Loucy (cell line): Measurements from ENCODE around the gene BTD.

Experiments used
- H2AFZ ChIP-seq: fragments of 200-600 bp; sonication (generic); 2 replicates; pipeline ENCODE4 v1.6.0; 2016; ENCODE audit warnings: antibody characterized with exemption, mild to moderate bottlenecking, low read length, moderate library complexity
- H3F3A ChIP-seq: fragments of 200-600 bp; 2 replicates; pipeline ENCODE4 v1.6.0; 2016; ENCODE audit warnings: antibody characterized with exemption, low read depth, mild to moderate bottlenecking
- H3K27me3 ChIP-seq: fragments of 200-600 bp; sonication (generic); 2 replicates; pipeline ENCODE4 v1.6.1; 2014; ENCODE audit warnings: low read length, mild to moderate bottlenecking; ENCODE audit not compliant: insufficient read depth, poor library complexity, severe bottlenecking
- H3K36me3 ChIP-seq: fragments of 200-600 bp; sonication (generic); 2 replicates; pipeline ENCODE4 v1.6.1; 2016; ENCODE audit warnings: low read length; ENCODE audit not compliant: insufficient read depth
- H3K4me1 ChIP-seq: fragments of 200-600 bp; sonication (generic); 2 replicates; pipeline ENCODE4 v1.5.1; 2014; ENCODE audit warnings: low read length, mild to moderate bottlenecking; ENCODE audit not compliant: insufficient read depth, poor library complexity, severe bottlenecking
- H3K4me2 ChIP-seq: fragments of 200-600 bp; sonication (generic); 2 replicates; pipeline ENCODE4 v1.6.0; 2014; ENCODE audit warnings: antibody characterized with exemption, low read length, low read depth, mild to moderate bottlenecking; ENCODE audit not compliant: poor library complexity, severe bottlenecking
- H3K4me3 ChIP-seq: fragments of 200-600 bp; sonication (generic); 2 replicates; pipeline ENCODE4 v1.5.1; 2014; ENCODE audit warnings: low read length, mild to moderate bottlenecking, mixed read lengths; ENCODE audit not compliant: poor library complexity, severe bottlenecking
- H3K79me2 ChIP-seq: fragments of 200-600 bp; sonication (generic); 2 replicates; pipeline ENCODE4 v1.6.1; 2014; ENCODE audit warnings: low read length; ENCODE audit not compliant: insufficient read depth
- H3K9ac ChIP-seq: fragments of 200-600 bp; sonication (generic); 2 replicates; pipeline ENCODE4 v1.6.0; 2014; ENCODE audit warnings: mild to moderate bottlenecking, low read depth, low read length, moderate library complexity; ENCODE audit not compliant: poor library complexity, severe bottlenecking
- H3K9me2 ChIP-seq: fragments of 200-600 bp; sonication (generic); replicated peaks from 2 replicates; pipeline ENCODE4 v1.6.1; 2016; ENCODE audit warnings: low read depth, low read length, mixed read lengths
- H3K9me3 ChIP-seq: fragments of 200-600 bp; sonication (generic); 2 replicates; pipeline ENCODE4 v1.6.1; 2014; ENCODE audit warnings: mild to moderate bottlenecking, antibody characterized with exemption, low read length, low read depth; ENCODE audit not compliant: insufficient read depth
- H4K20me1 ChIP-seq: fragments of 200-600 bp; sonication (generic); 2 replicates; pipeline ENCODE4 v1.6.0; 2014; ENCODE audit warnings: antibody characterized with exemption, low read length, mild to moderate bottlenecking; ENCODE audit not compliant: insufficient read depth, poor library complexity, severe bottlenecking
- CTCF ChIP-seq: fragments of 200-600 bp; sonication (generic); conservative IDR thresholded peaks from 2 replicates; pipeline ENCODE4 v1.5.1; 2014; ENCODE audit warnings: mild to moderate bottlenecking, antibody characterized with exemption, low read length
- EZH2phosphoT487 ChIP-seq: fragments of 200-600 bp; IDR thresholded peaks from 2 replicates; pipeline ENCODE4 v1.6.1; 2018; ENCODE audit warnings: antibody characterized with exemption, mild to moderate bottlenecking, moderate library complexity, borderline replicate concordance

BTD gene

DNA sequence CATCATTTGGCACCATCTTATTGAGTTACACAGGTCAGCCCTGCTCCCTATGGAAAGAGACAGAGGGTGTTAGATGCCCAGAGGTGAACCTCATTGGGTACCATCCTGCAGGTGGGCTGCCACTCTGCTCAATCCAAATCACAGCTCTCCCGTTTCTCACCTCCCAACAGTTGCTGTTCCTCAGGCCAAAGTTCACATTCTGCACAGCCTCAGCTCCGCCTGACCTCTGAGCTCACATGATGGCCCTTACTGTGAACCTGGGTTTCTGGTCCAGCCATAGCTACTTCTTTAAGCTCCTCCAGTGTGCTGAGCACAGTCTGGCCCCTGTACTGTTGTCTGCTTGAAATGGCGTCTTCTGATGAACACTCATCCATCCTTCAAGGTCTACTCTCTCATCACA, 47.8 kb downstream of the BTD start:
- H3K27me3 ChIP-seq: peaks cover 49% of the 10 kb centered on the region
- H3K79me2 ChIP-seq: no peaks in the 10 kb centered on the region
- no peak for TF ChIP-seq EZH2phosphoT487
- TF ChIP-seq CTCF: no peak
- peaks cover 20% of the 10 kb centered on the region for H3K4me1 ChIP-seq
- peaks cover 5% of the 10 kb centered on the region; the same call in 1 of the 2 replicates for H3F3A ChIP-seq
- no peak overlapping the region for H3K9ac ChIP-seq
- no peak overlapping the region for H2AFZ ChIP-seq
- H4K20me1 ChIP-seq: peaks cover 9% of the 10 kb centered on the region
- H3K9me2 ChIP-seq: no peaks in the 10 kb centered on the region
- H3K4me3 ChIP-seq: no peak overlapping the region
- no peaks in the 10 kb centered on the region for H3K36me3 ChIP-seq
- H3K4me2 ChIP-seq: no peak overlapping the region
- H3K9me3 ChIP-seq: no peaks in the 10 kb centered on the region

DNA sequence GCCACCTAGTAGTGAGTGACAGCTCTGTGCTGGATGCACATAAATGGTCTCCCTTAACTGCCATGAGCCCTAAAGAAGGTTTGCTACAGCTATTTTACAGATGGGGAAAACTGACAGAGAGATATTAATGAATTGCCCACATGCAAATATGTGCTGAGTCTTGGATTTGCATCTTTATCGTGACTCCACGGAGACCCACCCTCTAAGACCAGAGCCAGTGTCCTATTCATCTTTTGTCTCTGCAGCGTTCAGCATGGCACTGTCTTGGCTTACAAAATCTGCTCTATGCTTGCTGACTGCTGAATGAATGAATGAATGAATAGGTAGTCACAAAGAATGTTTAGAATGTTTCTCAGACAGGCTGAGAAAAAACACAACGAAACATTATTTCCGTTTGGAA, 48.3 kb downstream of the BTD start:
- peaks cover 9% of the 10 kb centered on the region for H4K20me1 ChIP-seq
- no peaks in the 10 kb centered on the region for H3K9me2 ChIP-seq
- H3K9me3 ChIP-seq: no peaks in the 10 kb centered on the region
- H3K4me1 ChIP-seq: peaks cover 20% of the 10 kb centered on the region
- H3K79me2 ChIP-seq: no peaks in the 10 kb centered on the region
- no peak overlapping the region for H2AFZ ChIP-seq
- no peaks in the 10 kb centered on the region for H3K36me3 ChIP-seq
- no peak overlapping the region for H3K4me2 ChIP-seq
- TF ChIP-seq EZH2phosphoT487 (no peak), CTCF (no peak)
- H3F3A ChIP-seq: peaks cover 5% of the 10 kb centered on the region; the same call in 1 of the 2 replicates
- H3K4me3 ChIP-seq: no peak overlapping the region
- peaks cover 49% of the 10 kb centered on the region for H3K27me3 ChIP-seq
- H3K9ac ChIP-seq: no peak overlapping the region

GRCh38 chr3:15651396-15651795, 49.9 kb downstream of the BTD start:
- no peaks in the 10 kb centered on the region for H3K9me2 ChIP-seq
- H4K20me1 ChIP-seq: peaks cover 9% of the 10 kb centered on the region
- peaks cover 20% of the 10 kb centered on the region for H3K4me1 ChIP-seq
- H2AFZ ChIP-seq: no peak overlapping the region
- TF ChIP-seq EZH2phosphoT487 (no peak), CTCF (no peak)
- H3K9me3 ChIP-seq: no peaks in the 10 kb centered on the region
- H3K4me2 ChIP-seq: no peak overlapping the region
- H3K9ac ChIP-seq: no peak overlapping the region
- H3K36me3 ChIP-seq: no peaks in the 10 kb centered on the region
- H3K4me3 ChIP-seq: no peak overlapping the region
- H3K27me3 ChIP-seq: peaks cover 37% of the 10 kb centered on the region
- H3K79me2 ChIP-seq: no peaks in the 10 kb centered on the region
- peaks cover 5% of the 10 kb centered on the region; the same call in 1 of the 2 replicates for H3F3A ChIP-seq
